B cell (primary cell): ENCODE measurements around the gene CLCN7. TPM values are rescaled to one million over a fixed set of nuclear protein-coding genes. Genes with fewer than 3 reads are reported as not detected.
A peak's percentile ranks its signal among the peaks of the same experiment; 100 is the strongest.

ENCODE experiments used
- ATAC-seq: fragments of 200-7000 bp; cut with Tn5 transposase; one replicate; pipeline ENCODE4 v1.10.0; 2021; ENCODE audit warnings: low read depth, mild to moderate bottlenecking, moderate number of reproducible peaks, moderate library complexity
- CTCF ChIA-PET: fragments of 350-600 bp; sonication (Branson Sonifier 250); formaldehyde crosslinking; loops from one replicate; lab custom pipeline; 2021; ENCODE audit warnings: antibody characterized with exemption, inconsistent platforms; lab: Charles Lee
- POLR2A ChIA-PET: fragments of 350-600 bp; sonication (Branson Sonifier 250); formaldehyde crosslinking; loops from one replicate; lab custom pipeline; 2021; ENCODE audit warnings: antibody characterized with exemption; lab: Charles Lee
- DNase-seq: peaks from one replicate; pipeline ENCODE4 v3.0.0; 2013
- H2AFZ ChIP-seq: 2 replicates; pipeline ENCODE4 v1.6.1; 2012; ENCODE audit warnings: mild to moderate bottlenecking, low read depth, low read length; ENCODE audit not compliant: insufficient read depth, poor library complexity, severe bottlenecking
- H3K27ac ChIP-seq, 2 donors: 1 replicate in 1 of 2; 2 replicates in 1 of 2; pipeline ENCODE4 v1.5.1; 2012 to 2013; ENCODE audit warnings: low read length in 2 of 2, mild to moderate bottlenecking in 2 of 2, moderate library complexity in 1 of 2
- H3K27me3 ChIP-seq, 4 experiments: fragments of 200-600 bp in 1 of 4; sonication (generic) in 1 of 4; replicated peaks in 1 of 4; 1 replicate in 2 of 4; 2 replicates in 2 of 4; pipeline versions ENCODE4 v1.6.1 to v1.7.0; 2013 to 2016; ENCODE audit warnings: low read length in 3 of 4, mild to moderate bottlenecking in 2 of 4, mixed read lengths in 1 of 4, moderate library complexity in 1 of 4; ENCODE audit not compliant: insufficient read depth in 4 of 4, control insufficient read depth in 3 of 4; ENCODE audit errors: control extremely low read depth in 1 of 4
- H3K36me3 ChIP-seq, 2 experiments: replicated peaks in 1 of 2; 1 replicate in 1 of 2; 2 replicates in 1 of 2; pipeline versions ENCODE4 v1.6.1 to v1.7.1; 2013; ENCODE audit warnings: low read length in 1 of 2; ENCODE audit not compliant: insufficient read depth in 2 of 2, control insufficient read depth in 1 of 2; ENCODE audit errors: control extremely low read depth in 1 of 2, extremely low read depth in 1 of 2
- H3K4me1 ChIP-seq, 2 donors: fragments of 200-600 bp in 1 of 2; sonication (generic) in 1 of 2; 1 replicate in 1 of 2; 2 replicates in 1 of 2; pipeline versions ENCODE4 v1.5.1 to v1.6.1; 2013 to 2017; ENCODE audit warnings: low read length in 2 of 2; ENCODE audit not compliant: control insufficient read depth in 2 of 2, insufficient read depth in 2 of 2
- H3K4me2 ChIP-seq: replicated peaks from 2 replicates; pipeline ENCODE3; 2012; ENCODE audit warnings: mild to moderate bottlenecking, low read depth, low read length; ENCODE audit not compliant: poor library complexity, severe bottlenecking
- H3K4me3 ChIP-seq, 5 experiments: fragments of 200-600 bp in 1 of 5; sonication (generic) in 1 of 5; 1 replicate in 3 of 5; 2 replicates in 2 of 5; pipeline versions ENCODE4 v1.5.1 to v1.7.0; 2011 to 2016; ENCODE audit warnings: low read length in 4 of 5, mild to moderate bottlenecking in 4 of 5, low read depth in 2 of 5, control low read depth in 1 of 5, moderate library complexity in 1 of 5; ENCODE audit not compliant: insufficient read depth in 1 of 5; ENCODE audit errors: control extremely low read depth in 1 of 5, extremely low read depth in 1 of 5
- H3K79me2 ChIP-seq: fragments of 200-600 bp; sonication (generic); one replicate; pipeline ENCODE4 v1.6.0; 2016; ENCODE audit warnings: low read length; ENCODE audit not compliant: control insufficient read depth, insufficient read depth
- H3K9ac ChIP-seq: fragments of 200-600 bp; sonication (generic); 2 replicates; pipeline ENCODE4 v1.6.1; 2017; ENCODE audit warnings: mild to moderate bottlenecking, low read length, moderate library complexity
- H3K9me3 ChIP-seq, 3 donors: one replicate each; pipeline versions ENCODE4 v1.6.1 to v1.7.1; 2013; ENCODE audit warnings: low read length in 2 of 3; ENCODE audit not compliant: control insufficient read depth in 2 of 3, insufficient read depth in 1 of 3; ENCODE audit errors: control extremely low read depth in 1 of 3
- H4K20me1 ChIP-seq: 2 replicates; pipeline ENCODE4 v1.6.0; 2012; ENCODE audit warnings: mild to moderate bottlenecking, low read length; ENCODE audit not compliant: insufficient read depth, control insufficient read depth, poor library complexity, severe bottlenecking
- H3K27ac Mint-ChIP-seq: one replicate; pipeline ENCODE4 v1.8.0; 2021; ENCODE audit warnings: mixed read lengths
- H3K27me3 Mint-ChIP-seq: one replicate; pipeline ENCODE4 v1.8.0; 2021; ENCODE audit warnings: mixed read lengths
- H3K4me1 Mint-ChIP-seq: one replicate; pipeline ENCODE4 v1.8.0; 2021; ENCODE audit warnings: mixed read lengths
- H3K4me3 Mint-ChIP-seq: one replicate; pipeline ENCODE4 v1.8.0; 2021; ENCODE audit warnings: mixed read lengths
- H3K9me3 Mint-ChIP-seq: one replicate; pipeline ENCODE4 v1.8.0; 2022; ENCODE audit warnings: mixed read lengths; ENCODE audit not compliant: insufficient read depth
- CTCF ChIP-seq: fragments of 200-600 bp; IDR thresholded peaks from one replicate; pipeline ENCODE4 v1.8.0; 2022; ENCODE audit warnings: antibody characterized with exemption, mild to moderate bottlenecking
- EZH2 ChIP-seq: IDR thresholded peaks from 2 replicates; pipeline ENCODE4 v1.6.1; 2012; ENCODE audit warnings: borderline replicate concordance, low read depth, mild to moderate bottlenecking, moderate library complexity, low read length; ENCODE audit not compliant: insufficient read depth, poor library complexity, severe bottlenecking
- WGBS: methylation state at CpG from one replicate; pipeline ENCODE4 v1.1.5; 2013; ENCODE audit warnings: missing lambda C conversion rate; ENCODE audit not compliant: insufficient coverage; 5-methylcytosine and 5-hydroxymethylcytosine counted together
- intact Hi-C: fragments of 100-400 bp; cut with micrococcal nuclease; formaldehyde crosslinking; loops from one replicate; pipeline ENCODE4 v1.10.0; 2022
- polyA plus RNA-seq: library from polyadenylated mRNA; depleted of rRNA; stranded (reverse); fragments of >200 nt; gene quantifications from 2 replicates; pipeline ENCODE4 v1.2.3, GENCODE V29; 2012
- total RNA-seq, 2 donors: library from RNA; stranded (reverse); fragments of 120-200 nt in 1 of 2; gene quantifications; 1 replicate in 1 of 2; 2 replicates in 1 of 2; pipeline versions ENCODE4 v1.2.3 to v1.2.4, GENCODE V29; 2013 to 2022

The CLCN7 gene
- total and polyA plus RNA-seq, 2 donors (not counting 1 experiment from before 2014, with no cell fraction given) = 215 to 274 TPM

- no peaks in the 10 kb centered on the region for H3K9me3 Mint-ChIP-seq
- ChIA-PET POLR2A (interaction anchor here (0.6 to 1.3 kb wide), 3 partner anchors 8 to 567 kb away, joined by 3 to 9 read pairs (median 9); partner anchors contain the start of gene UQCC4), CTCF (interaction anchor here (0.6 to 3.4 kb wide), 10 partner anchors 43 to 277 kb away, joined by 3 to 22 read pairs (median 4); partner anchors contain the start of genes MAPK8IP3 and TELO2)
- Histone ChIP-seq H3K4me3 (no peak overlapping the region), H3K4me1 (peaks cover 19 to 42% of the 10 kb centered on the region in 2 donors), H2AFZ (peak overlapping the region; percentile 66), H3K9me3 (no peaks in the 10 kb centered on the region), H3K27me3 (no peaks in the 10 kb centered on the region), H3K27ac (no peak overlapping the region), H3K36me3 (no peaks in the 10 kb centered on the region), H4K20me1 (no peaks in the 10 kb centered on the region), H3K9ac (peak overlapping the region; percentile 35), H3K79me2 (no peaks in the 10 kb centered on the region), H3K4me2 (peak overlapping the region; percentile 76)
- 80% methylated on average over 11 of the region's 11 CpGs for WGBS
- H3K27me3 Mint-ChIP-seq = no peaks in the 10 kb centered on the region
- H3K4me3 Mint-ChIP-seq = no peak overlapping the region
- intact Hi-C loops = no loop called here
- DNase-seq (no peak), ATAC-seq (no peak)
- TF ChIP-seq EZH2 (no peak), CTCF (no peak)
- H3K4me1 Mint-ChIP-seq = peaks cover 5% of the 10 kb centered on the region
- H3K27ac Mint-ChIP-seq = peak overlapping the region; percentile 46
Observed at GRCh38 chr16:1429012-1429411, 45.8 kb downstream of the CLCN7 start.

GRCh38 chr16:1428511-1428910 is 46.3 kb downstream of the CLCN7 start:
- WGBS = 14% methylated on average over 21 of the region's 21 CpGs
- ChIA-PET CTCF (interaction anchor here (0.6 to 3.4 kb wide), 11 partner anchors 44 to 277 kb away, joined by 3 to 22 read pairs (median 4); partner anchors contain the start of genes MAPK8IP3 and TELO2), POLR2A (interaction anchor here (0.6 to 1.3 kb wide), 2 partner anchors 8 to 278 kb away, joined by 9 read pairs; partner anchors contain the start of gene UQCC4)
- H3K79me2 ChIP-seq = peaks cover 4% of the 10 kb centered on the region
- intact Hi-C loops = loop anchor here (1.0 kb wide), 1 partner anchor 110 kb away; no protein-coding TSS in a partner anchor
- H2AFZ ChIP-seq = peak overlapping the region; percentile 66
- no peaks in the 10 kb centered on the region for H3K27me3 ChIP-seq
- no peaks in the 10 kb centered on the region for H3K9me3 ChIP-seq
- ATAC-seq = peak; percentile 86
- Mint-ChIP-seq H3K27ac (no peak overlapping the region), H3K9me3 (no peaks in the 10 kb centered on the region), H3K27me3 (no peaks in the 10 kb centered on the region), H3K4me3 (no peak overlapping the region), H3K4me1 (peaks cover 5% of the 10 kb centered on the region)
- H4K20me1 ChIP-seq = no peaks in the 10 kb centered on the region
- peak; percentile 76 for DNase-seq
- H3K27ac ChIP-seq = peak overlapping the region in 1 of 2 donors; percentile 50
- H3K36me3 ChIP-seq = no peaks in the 10 kb centered on the region
- peaks cover 19 to 41% of the 10 kb centered on the region in 2 donors for H3K4me1 ChIP-seq
- H3K4me3 ChIP-seq = peak overlapping the region in 1 of 5 experiments; percentile 37
- peak overlapping the region; percentile 76 for H3K4me2 ChIP-seq
- TF ChIP-seq EZH2 = no peak
- peak; percentile 76 for TF ChIP-seq CTCF
- peak overlapping the region; percentile 35 for H3K9ac ChIP-seq
